ENCODE data around the gene POC1B.
A peak's percentile ranks its signal among the peaks of the same experiment; 100 is the strongest.
"Not testable (repeated sequence)": the region's sequence is repeated elsewhere in the genome, so short reads cannot be mapped to it uniquely, and the experiment has no call there.

Gene POC1B

GRCh38 chr12:89461649-89462612 lies 63.9 kb downstream of the POC1B start (continued):
- TF ChIP-seq ZFP30 (CRISPR knock-in tag; IDR thresholded peaks at IDR 0.05): no peak
- TF ChIP-seq TOX (CRISPR knock-in tag; IDR thresholded peaks at IDR 0.05; ENCODE audit: borderline replicate concordance): no peak

DNA sequence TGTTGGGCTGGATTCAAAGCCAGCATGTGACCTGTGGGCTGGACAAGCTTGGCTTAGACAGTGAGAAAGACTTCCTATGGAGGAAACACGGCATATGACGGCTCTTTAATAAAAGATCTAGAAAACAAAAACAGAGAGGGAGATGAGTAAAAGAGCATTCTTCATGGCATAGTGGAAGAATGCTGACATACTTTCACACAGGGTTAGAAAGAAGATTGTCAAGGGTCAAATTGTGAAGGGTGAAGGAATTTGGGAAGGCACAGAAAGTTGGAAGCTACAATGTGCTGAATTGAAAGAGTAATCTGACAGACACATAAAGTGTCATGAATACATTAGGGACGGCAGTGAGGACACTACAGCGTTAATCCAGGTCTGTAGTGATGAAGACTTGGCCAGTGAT lies 64.7 kb downstream of the POC1B start:
- no peak for TF ChIP-seq CREB5 (CRISPR knock-in tag; IDR thresholded peaks at IDR 0.05; ENCODE audit: low read depth)
- TF ChIP-seq PPARA (CRISPR knock-in tag; IDR thresholded peaks at IDR 0.05; ENCODE audit: borderline replicate concordance): no peak
- TF ChIP-seq ZC3H10 (CRISPR knock-in tag; IDR thresholded peaks at IDR 0.05): no peak
- TF ChIP-seq SNAI2 (CRISPR knock-in tag; IDR thresholded peaks at IDR 0.05): no peak
- no peak for TF ChIP-seq ZFP30 (CRISPR knock-in tag; IDR thresholded peaks at IDR 0.05)
- TF ChIP-seq OSR1 (CRISPR knock-in tag; IDR thresholded peaks at IDR 0.05): no peak
- no peak for TF ChIP-seq CSRNP3 (CRISPR knock-in tag; IDR thresholded peaks at IDR 0.05)
- no peak for TF ChIP-seq PATZ1 (CRISPR knock-in tag; IDR thresholded peaks at IDR 0.05; ENCODE audit: borderline replicate concordance)
- ATAC-seq: peak; percentile 29

- ATAC-seq: not testable (repeated sequence)
Observed at GRCh38 chr12:89459279-89459678, 66.6 kb downstream of the POC1B start.

DNA sequence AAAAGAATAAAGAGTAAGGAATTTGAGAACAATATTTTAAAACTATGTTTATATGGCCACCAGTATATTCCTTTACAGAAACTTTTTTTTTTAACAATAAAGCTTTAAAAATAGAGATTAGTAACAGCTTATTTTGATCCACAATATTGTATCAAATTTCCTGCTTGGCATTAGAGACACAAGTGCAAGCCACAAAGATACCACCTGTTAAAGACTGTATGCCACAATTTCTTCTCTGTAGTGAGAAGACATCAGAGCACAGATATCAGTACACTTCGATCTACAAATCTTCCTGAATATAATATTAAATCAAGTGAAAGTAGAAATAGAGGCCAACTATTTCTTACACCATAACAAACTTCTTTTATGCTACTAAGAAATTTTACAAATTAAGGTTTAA lies 69.3 kb downstream of the POC1B start:
- TF ChIP-seq PPARA (CRISPR knock-in tag; IDR thresholded peaks at IDR 0.05; ENCODE audit: borderline replicate concordance): no peak
- no peak for TF ChIP-seq GLIS3 (CRISPR knock-in tag; IDR thresholded peaks at IDR 0.05)
- no peak for TF ChIP-seq ZNF70 (CRISPR knock-in tag; IDR thresholded peaks at IDR 0.05)
- no peak for ATAC-seq

GRCh38 chr12:89454080-89454848 lies 71.6 kb downstream of the POC1B start:
- peak; percentile 18 for ATAC-seq
- TF ChIP-seq ARNTL (CRISPR knock-in tag; IDR thresholded peaks at IDR 0.05; ENCODE audit: borderline replicate concordance, low read depth) (no peak), RARB (CRISPR knock-in tag; IDR thresholded peaks at IDR 0.05) (no peak), TCF4 (CRISPR knock-in tag; IDR thresholded peaks at IDR 0.05; ENCODE audit: borderline replicate concordance) (no peak), CREB5 (CRISPR knock-in tag; IDR thresholded peaks at IDR 0.05; ENCODE audit: low read depth) (no peak), ZNF565 (CRISPR knock-in tag; conservative IDR thresholded peaks at IDR 0.05; ENCODE audit: low read depth) (no peak), ZNF70 (CRISPR knock-in tag; IDR thresholded peaks at IDR 0.05) (no peak), PATZ1 (CRISPR knock-in tag; IDR thresholded peaks at IDR 0.05; ENCODE audit: borderline replicate concordance) (no peak), SNAI2 (CRISPR knock-in tag; IDR thresholded peaks at IDR 0.05) (no peak), TOX (CRISPR knock-in tag; IDR thresholded peaks at IDR 0.05; ENCODE audit: borderline replicate concordance) (no peak), GLIS3 (CRISPR knock-in tag; IDR thresholded peaks at IDR 0.05) (no peak), ZFP30 (CRISPR knock-in tag; IDR thresholded peaks at IDR 0.05) (no peak), ZC3H10 (CRISPR knock-in tag; IDR thresholded peaks at IDR 0.05) (no peak), OSR1 (CRISPR knock-in tag; IDR thresholded peaks at IDR 0.05) (no peak), CSRNP3 (CRISPR knock-in tag; IDR thresholded peaks at IDR 0.05) (no peak), ISL1 (CRISPR knock-in tag; IDR thresholded peaks at IDR 0.05) (no peak), CSDC2 (CRISPR knock-in tag; IDR thresholded peaks at IDR 0.05) (no peak)
- TF ChIP-seq, protein P1, sequence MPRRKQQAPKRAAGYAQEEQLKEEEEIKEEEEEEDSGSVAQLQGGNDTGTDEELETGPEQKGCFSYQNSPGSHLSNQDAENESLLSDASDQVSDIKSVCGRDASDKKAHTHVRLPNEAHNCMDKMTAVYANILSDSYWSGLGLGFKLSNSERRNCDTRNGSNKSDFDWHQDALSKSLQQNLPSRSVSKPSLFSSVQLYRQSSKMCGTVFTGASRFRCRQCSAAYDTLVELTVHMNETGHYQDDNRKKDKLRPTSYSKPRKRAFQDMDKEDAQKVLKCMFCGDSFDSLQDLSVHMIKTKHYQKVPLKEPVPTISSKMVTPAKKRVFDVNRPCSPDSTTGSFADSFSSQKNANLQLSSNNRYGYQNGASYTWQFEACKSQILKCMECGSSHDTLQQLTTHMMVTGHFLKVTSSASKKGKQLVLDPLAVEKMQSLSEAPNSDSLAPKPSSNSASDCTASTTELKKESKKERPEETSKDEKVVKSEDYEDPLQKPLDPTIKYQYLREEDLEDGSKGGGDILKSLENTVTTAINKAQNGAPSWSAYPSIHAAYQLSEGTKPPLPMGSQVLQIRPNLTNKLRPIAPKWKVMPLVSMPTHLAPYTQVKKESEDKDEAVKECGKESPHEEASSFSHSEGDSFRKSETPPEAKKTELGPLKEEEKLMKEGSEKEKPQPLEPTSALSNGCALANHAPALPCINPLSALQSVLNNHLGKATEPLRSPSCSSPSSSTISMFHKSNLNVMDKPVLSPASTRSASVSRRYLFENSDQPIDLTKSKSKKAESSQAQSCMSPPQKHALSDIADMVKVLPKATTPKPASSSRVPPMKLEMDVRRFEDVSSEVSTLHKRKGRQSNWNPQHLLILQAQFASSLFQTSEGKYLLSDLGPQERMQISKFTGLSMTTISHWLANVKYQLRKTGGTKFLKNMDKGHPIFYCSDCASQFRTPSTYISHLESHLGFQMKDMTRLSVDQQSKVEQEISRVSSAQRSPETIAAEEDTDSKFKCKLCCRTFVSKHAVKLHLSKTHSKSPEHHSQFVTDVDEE (CRISPR knock-in tag; IDR thresholded peaks at IDR 0.05): no peak

Data from SK-N-SH treated with all-trans-retinoic acid at 6 μM for 48 hours (cell line).